ENCODE results near the gene TSPAN9.

Gene TSPAN9

DNA sequence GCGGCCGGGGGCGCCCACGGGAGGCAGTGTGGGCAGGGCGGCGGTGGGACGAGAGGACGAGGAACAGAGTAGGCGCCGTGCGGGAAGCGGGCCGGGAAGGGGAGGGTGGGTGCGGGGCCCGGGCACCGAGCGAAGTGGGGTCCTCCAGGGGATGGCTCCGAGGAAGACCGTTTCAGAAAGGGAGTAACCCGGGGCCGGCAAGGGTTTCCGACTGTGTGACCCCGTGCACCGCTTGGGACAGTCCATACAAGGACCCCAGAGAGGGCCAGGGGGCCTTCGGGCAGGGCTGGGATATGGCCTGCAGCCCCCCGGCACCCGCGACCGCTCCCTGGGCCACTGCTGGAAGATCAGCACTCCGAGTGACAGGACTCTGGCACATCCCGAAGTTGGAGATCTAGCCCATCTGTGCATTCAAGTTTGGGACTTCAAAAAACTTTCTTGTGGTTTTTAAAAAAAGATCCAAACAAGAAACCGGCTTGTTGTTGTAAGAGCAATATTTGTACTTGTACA lies 448 bp downstream of the TSPAN9 start:
- peak in 2 of 3 experiments; percentile 8 to 9 for DNase-seq (ENCODE audit: low read depth in 3 of 3)

DNA sequence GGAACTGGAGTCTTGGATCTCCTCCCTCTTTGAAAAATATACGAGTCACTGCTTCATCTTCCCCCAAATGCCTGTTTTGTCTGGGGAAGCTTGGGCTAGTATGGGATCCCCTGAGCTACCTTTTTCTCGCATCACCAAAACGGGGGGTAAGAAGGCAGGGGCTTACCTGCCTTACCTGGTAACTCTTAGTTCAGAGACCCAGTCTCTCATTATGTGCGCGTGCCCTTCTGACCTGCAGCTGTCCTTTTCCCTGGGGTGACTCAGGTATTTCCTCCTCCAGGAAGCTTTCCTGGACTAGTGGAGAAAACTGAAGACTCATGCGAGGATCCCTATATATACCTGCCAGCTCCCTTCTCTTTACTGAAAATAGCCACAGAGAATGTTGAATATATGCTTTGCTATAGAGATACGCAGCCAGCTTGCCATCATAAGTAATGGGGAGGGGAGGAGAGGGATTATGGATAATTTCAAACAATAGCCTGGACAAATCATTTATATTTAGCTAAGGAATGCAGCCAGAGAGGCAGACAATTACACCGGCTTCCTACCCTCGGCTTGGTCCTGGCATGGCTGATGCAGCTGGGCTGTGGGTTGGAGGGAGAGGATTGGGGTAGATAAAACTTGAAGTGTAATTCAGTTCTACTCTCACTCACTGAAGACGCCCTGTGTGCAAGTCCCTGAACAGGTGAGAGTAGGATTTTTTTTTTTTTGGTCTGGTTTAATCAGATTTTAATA lies 1.1 kb downstream of the TSPAN9 start:
- no peak for DNase-seq (ENCODE audit: low read depth in 3 of 3)

DNA sequence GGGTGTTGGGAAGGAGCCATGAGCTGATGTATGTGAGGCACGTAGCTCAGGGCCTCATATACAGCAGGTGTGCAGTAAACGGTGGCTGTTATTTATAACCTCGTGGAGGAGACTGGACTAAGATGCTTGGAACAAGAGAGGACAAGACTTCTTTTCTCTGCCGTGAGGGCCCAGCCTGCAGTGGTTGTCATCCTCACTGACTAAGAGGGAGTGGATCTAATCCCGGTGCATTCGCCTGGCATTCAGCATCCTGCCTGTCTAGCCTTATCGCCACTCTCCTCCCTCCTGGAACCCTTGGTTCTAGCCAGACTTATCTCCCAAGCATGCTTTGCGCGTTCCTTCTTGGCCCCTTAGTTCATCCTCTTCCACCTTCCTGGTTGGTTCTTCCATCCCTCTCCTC lies 3.9 kb downstream of the TSPAN9 start:
- no peak for DNase-seq (ENCODE audit: low read depth in 3 of 3)

DNA sequence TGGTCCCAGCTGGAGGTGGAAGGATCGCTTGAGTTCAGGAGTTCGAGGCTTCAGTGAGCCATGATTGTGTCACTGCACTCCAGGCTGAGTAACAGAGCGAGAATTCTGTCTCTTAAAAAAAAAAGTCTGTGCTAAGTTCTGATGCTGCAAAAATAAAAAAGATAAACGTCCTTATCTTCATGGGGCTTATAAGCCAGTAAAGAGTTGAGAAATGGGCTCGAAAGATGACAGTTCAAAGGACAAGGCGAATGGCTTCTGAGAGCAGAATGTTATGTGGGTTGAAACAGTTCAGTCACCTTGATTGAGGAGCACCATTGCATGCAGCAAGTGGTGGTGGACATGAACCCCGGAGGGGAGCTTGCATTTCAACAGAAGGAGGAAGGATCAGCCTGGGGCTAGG lies 4.7 kb downstream of the TSPAN9 start:
- DNase-seq (ENCODE audit: low read depth in 3 of 3) = no peak

DNA sequence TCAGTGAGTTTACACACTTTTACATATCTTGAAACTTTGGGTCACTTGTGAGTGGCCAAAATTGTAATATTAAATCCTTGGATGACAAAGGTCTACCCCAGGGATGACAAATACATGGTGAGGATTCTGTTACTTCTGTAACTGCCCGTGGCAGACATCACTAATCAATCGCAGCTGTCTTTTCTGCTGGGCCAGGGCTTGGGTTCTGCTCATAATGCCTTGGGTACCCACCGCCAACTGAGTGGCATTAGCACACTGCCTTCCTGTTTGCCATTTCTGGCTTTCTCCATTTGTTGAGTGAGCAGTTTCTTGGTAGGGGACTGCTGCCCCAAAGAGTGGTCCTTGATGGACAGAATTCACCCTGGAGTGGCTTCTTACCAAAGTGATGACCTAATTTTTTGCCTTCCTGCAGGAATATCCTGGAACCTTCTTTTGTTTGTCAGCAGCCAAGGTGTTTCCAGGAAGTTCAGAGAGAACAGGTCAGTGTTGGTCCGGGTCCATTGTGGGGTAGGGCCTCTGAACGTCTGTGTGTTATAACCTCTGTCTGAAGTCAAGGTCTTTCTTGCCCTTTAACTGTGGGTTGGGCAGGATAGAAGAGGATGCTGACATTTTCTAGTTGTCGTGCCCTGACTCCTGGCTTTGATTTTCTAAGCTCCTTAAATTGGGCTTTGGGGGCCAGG lies 6.2 kb downstream of the TSPAN9 start:
- DNase-seq (ENCODE audit: low read depth in 3 of 3) = no peak

DNA sequence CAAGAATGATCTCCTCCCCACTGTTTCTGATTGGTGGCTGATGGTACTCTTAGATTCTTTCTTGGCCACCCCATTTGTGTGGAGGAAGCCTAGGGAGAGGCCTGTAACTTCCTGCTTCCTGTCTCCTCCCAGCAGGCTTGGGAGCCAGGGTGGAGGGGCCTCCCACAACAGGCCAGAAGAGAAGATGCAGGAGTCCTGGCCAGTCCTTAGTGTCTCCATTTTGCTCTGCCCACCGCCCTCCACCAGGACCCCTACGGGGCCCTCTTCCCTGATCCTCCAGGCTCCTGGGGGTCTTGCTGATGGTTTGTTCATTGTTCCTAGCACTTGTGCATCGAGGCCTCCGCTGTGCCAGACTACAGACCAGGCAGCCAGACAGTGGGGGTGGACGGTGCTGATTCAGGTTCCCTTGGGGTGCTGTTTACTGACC lies 6.8 kb downstream of the TSPAN9 start:
- no peak for DNase-seq (ENCODE audit: low read depth in 3 of 3)

DNA sequence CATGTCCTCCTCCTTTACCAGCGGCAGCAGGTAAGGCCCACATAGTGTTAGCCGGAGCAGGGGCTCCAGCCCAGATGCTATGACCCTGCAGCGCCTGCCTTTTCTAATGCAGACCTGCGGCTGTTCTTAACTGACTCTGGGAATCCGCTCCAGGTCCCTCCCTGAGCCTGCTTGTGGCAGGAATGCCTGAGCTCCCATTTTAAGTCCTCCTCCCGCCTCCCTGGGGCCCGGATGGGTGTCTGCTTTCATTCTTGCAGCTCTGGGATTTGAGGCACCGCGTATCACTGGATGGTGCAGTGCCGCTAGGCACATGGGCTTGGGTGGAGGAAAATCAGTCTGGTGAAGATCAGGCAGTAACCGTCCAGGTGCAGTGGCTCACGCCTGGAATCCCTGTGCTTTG lies 7.6 kb downstream of the TSPAN9 start:
- DNase-seq (ENCODE audit: low read depth in 3 of 3) = no peak

DNA sequence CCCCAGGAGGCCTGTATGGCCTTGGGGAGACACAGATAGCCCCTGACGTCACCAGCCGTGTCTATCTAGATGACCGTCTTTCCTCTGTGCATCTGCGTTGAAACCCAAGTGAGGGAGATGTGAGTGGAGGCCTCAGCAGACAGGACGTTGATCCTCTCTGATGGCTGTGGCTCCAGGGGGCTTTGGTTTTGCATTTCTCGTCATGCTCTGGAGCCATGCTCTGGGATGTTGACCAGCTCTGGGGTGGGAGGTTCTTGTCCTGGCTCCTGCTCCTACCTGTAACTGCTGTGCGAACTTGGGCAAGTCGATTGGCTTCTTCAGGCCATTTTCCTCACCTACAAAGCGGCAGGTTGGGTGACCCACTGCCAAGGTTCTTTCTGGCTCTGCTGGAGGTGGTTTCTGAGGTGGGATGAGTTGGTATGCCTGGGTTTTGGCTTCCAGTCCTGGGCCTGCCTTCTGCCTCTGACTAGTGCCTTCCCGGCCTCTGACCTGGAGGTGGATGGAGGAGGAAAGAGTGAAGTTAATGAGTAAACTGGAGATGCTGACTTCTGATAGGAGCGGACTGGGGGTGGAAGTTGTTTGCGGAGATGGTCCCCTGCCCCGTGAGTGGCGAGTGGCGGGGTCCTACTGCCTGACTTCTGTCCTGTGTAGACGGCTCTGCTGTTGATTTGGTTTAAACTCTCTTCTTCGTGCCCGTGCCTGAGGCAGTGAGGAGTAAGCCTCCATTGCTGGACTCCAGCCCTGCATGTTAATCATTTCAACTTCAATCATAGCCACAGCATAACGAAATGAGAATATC lies 8.4 kb downstream of the TSPAN9 start:
- no peak for DNase-seq (ENCODE audit: low read depth in 3 of 3)

DNA sequence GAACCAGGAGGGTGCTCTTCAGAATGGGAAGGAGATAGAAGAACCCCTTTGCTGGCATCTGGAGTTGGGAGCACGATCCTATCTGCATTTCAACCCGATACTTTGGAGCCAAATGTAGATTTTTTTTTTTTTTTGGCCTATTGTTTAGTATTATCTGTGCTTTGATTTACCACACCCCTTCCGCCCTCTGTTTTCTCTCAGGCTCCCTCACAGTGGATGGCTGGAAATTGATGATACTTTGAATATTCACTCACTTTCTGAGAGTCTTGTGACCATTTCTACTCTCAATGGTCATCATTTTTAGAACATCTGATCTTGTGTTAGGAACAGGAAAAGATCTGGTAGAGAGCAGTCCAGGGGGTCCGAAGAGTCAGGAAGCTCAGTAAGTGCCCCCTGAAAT lies 9.0 kb downstream of the TSPAN9 start:
- no peak for DNase-seq (ENCODE audit: low read depth in 3 of 3)

DNA sequence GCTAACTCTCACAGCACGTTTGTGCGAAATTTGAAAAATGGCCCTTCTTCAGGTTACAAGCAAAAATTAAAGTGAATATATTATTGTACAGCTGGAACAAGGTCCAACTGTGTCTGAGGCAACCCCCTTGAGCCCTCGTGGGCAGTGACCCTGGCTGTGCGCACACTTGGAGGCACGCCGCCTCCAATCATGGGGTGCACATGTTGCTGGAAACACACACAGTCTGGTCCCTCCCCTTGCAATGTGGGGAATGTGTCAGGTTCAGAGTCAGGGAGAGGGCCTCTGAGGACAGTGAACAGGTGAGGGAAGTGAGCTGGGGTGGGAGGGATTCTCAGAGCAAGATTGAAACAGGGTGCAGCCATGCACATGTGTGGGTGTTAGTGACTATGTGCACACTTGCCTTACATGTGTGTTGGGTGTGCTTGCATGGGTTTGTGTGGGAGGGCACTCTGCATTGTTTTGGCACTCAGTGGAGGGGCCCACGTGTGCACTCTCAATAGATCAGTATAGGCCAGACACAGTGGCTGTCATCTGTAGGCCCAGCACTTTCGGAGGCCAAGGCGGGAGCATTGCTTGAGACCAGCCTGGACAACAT lies 9.6 kb downstream of the TSPAN9 start:
- DNase-seq (ENCODE audit: low read depth in 3 of 3) = no peak

DNA sequence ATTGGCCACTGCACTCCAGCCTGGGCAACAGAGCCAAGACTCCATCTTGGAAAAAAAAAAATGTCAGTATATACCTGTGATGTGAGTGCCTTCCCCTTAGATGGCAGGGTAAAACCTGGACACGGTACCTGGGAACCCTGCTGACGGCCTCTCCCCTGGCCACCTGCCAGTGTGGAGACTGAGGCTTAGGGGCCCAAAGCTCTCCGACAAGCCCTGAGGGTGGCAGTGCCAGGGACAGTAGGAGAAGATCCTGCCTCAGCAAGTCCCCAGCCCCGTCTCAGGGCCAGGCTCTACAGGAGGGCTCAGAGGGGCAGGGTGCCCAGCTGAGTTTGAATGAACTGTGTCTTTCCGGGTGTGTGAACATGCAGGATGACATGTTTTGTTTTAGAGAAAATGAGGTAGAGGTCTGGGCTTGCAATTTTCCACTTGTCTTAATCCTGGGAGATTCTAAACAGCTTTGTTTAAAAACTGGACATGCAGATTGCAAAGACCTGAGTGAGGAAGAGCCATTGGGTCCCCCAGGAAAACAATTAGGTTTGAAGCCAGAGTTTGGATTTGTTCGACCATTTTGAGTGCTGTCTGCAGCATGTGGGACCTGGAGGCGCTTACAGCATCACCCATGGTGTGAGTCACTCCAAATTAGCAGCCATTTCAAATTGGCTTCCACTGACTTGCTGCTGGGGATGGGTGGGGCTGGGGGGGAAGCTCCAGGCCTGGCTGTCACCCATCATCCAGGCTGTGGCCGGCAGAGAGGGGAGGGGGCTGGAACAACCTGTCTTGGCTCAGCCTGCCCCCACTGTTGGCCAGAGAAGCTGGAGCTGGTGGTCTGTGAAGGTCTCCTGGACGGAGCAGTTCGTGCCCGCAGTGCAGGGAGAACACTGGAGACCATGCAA lies 10.8 kb downstream of the TSPAN9 start:
- no peak for DNase-seq (ENCODE audit: low read depth in 3 of 3)

DNA sequence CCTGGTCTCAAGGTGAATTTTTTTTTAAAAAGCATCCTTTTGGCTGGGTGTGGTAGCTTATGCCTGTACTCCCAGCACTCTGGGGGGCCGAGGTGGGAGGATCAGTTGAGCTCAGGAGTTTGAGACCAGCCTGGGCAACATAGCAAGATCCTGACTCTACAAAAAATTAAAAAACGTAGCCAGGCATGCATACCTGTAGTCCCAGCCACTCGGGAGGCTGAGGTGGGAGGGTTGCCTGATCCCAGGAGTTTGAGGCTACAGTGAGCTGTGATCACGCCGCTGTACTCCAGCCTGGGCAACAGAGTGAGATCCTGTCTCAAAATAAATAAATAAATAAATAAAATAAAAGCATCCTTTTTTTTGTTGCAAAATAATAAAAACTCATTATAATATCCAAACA lies 12.4 kb downstream of the TSPAN9 start:
- DNase-seq (ENCODE audit: low read depth in 3 of 3) = no peak

DNA sequence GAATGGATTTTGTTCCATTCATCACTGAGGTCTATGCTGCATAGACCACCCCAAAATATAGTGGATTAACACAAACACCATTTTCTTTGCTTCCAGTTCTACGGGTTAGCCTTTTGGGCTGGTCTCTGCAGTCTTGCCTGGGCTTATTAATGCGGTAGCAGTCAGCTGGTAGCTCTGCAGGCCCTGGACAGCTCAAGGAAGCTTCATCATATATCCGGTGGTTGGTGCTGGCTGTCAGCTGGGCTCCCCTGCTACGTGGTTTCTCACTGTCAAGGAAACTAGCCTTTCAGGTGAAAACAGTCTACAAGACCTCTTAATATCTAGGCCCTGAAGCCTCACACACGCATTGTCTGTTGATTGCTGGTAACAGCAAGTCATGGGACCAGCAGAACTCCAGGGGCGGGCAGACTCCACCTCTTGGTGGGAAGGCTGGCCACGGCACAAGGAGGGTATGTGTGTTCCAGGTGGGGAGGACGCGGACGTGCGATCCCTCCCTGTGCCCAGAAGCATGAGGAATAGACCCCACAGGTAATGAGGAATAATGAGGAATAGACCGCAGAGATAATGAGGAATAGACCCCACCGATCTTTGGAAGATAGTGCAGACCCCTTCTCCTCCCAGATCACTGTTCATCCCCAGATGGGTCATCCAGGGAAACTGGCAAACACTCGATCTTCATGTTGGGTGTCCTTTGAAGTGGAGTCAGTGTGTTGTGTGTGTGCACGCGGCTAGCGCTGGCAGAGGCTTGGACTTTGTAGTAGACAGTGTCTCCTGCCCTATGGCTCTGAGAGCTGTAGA lies 13.3 kb downstream of the TSPAN9 start:
- DNase-seq (ENCODE audit: low read depth in 3 of 3) = no peak

DNA sequence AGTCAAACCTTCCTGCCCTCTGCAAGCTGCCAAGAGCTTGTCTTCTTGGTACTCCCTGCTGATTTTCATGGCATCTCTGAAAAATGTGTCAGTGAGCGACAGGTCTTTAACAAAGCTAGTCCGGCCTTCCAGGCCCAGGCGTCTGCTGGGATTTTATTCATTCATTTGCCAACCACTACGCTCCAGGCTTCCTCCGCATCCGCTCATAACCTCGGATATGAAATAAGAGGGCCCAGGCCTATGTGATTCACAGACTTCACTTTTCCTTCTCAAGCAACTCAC lies 13.8 kb downstream of the TSPAN9 start:
- DNase-seq (ENCODE audit: low read depth in 3 of 3) = no peak

DNA sequence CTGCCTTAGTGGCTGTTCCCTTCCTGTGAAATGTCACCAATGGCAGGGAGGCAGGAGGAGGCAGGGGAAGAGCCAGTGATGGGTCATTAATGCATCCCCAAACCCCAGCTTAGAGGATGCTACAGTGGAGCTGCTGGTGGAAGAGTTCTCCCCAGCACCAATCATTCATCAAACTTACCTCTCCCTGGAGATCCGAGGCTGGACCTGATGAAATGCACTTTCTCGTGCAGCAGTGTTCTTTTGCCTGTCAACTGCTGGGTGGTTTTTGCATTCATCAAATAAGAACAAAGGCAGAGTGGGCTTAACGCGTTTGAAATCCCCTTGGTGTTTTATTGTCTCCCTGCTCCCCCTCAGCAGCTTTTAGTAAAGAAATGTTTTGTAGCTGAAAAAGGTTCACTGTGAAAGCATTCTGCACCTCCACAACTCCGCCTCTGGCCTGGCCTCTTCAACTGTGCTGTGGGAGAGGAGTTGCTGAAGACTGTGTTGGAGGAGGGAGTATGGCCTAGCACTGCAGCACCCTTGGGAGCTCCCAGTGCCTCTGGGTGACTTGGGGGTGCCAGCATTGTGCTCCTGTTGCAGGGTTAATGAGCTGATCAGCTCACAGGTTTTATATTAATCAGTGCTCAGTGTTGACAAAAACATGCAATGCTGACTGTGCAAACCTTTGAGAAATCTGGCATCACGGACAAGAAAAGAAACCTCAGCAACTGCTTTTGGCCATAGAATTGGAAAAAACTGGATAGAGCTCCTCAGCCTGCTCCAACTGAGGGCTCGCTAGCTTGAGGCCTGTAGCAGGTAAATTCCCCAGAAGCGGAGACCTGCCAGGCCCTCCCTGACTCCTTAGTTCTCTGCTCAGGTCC lies 14.4 kb downstream of the TSPAN9 start:
- no peak for DNase-seq (ENCODE audit: low read depth in 3 of 3)

DNA sequence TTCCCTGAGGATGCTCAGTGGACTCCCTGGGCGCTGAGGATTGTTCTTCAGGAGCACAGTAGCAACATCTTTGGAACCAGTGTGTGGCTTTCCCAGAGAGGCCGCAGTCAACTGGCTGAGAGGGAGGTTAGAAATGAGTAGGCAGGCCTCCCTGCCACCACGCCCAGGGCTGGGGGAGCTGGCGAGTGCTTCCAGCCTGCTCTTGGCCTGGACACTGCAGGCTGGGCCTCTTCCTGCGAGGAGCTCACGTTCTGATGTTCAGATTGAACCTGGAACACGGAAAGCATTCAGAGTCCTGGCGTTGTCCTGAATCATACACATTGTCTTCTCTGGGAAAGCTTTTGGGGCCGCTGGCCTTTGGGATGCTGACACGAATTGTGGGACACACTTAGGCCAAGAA lies 15.6 kb downstream of the TSPAN9 start:
- no peak for DNase-seq (ENCODE audit: low read depth in 3 of 3)

DNA sequence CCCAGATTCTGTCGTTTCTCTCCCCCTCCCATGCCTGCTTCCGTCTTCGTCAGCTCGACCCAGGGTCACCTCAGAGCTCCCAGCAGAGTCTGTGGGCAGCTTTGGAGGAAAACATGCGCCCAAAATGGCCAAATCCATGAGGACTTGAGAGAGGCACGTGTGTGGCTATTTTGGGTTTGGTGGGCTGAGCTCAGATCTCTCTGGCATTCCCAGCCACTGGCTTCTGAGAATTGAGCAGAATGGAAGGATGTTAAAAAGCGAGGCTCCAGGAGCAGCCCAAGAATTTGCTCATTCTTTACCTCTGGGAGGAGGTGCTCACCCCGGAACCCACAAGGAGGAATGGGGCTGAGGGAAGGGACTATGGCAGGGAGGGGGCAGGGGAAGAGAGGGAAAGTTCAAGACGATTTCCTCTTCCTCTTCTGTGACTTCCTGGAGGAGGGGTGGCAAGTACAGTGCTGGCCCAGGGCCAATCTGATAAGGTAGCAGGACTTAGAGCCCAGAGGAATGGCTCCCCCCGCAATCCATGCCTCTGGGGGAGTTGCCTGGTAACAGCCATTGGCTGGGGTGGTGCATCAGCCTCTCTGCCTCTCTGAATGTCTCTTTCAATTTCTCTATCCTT lies 20.1 kb downstream of the TSPAN9 start:
- no peak for DNase-seq (ENCODE audit: low read depth in 3 of 3)

DNA sequence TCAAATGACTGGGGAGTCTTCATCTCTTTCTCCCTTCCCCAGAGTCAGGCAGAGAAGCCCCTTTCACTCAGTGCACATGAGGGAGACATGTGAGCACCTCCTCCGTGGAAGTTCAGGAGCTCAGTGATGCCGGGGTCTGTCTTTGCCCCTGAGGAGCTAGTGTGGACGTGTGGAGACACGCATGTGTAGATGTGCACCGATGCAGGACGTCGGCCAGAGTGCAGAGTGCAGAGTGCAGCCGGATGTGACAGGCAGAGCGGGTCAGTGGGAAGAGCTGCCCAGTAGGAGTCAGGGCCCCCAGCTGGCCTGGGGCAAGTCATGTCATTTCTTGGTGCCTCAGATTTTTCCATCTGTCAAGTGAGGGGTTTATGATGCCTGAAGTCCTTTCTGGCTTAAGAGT lies 20.7 kb downstream of the TSPAN9 start:
- no peak for DNase-seq (ENCODE audit: low read depth in 3 of 3)

DNA sequence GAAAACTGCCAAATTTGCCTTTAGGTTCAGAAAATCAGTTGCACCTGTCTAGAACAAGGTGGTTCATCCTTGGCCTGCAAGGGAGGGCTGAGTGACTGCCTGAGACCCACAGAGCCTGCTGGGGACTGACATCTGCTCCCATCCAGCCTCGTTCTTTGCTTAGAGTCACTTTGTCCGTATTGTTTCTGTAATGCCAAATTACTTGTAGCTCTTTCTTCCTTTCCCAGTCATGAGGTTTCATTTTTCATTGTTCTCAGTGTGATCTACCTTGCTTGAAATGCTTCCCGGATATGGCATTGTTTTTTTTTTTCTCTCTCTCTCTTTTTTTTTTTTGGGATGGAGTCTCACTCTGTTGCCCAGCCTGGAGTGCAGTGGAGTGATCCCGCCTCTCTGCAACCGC lies 21.3 kb downstream of the TSPAN9 start:
- no peak for DNase-seq (ENCODE audit: low read depth in 3 of 3)

All from stimulated activated CD4-positive, alpha-beta T cell treated with anti-CD3 and anti-CD28 coated beads, TNF-alpha, amount 100 ng/mL, for 4 hours (primary cell).